GM12878 (cell line): Measurements from ENCODE around the gene BAX.

ENCODE experiments used
- CBFB ChIP-seq: IDR thresholded peaks from 2 replicates; pipeline ENCODE4 v1.6.1; 2016; ENCODE audit warnings: antibody characterized with exemption, low read depth
- CREB1 ChIP-seq: IDR thresholded peaks from 2 replicates; pipeline ENCODE4 v1.6.1; 2012; ENCODE audit warnings: low read depth, mild to moderate bottlenecking, inconsistent platforms
- CREM ChIP-seq: IDR thresholded peaks from 2 replicates; pipeline ENCODE4 v1.6.1; 2014; ENCODE audit warnings: antibody characterized with exemption, low read depth
- CTCF ChIP-seq, 3 experiments: IDR thresholded peaks in 2 of 3; conservative IDR thresholded peaks in 1 of 3; 2 replicates each; pipeline ENCODE4 v1.5.1; 2011; ENCODE audit warnings: low read depth in 3 of 3, low read length in 3 of 3, mild to moderate bottlenecking in 3 of 3, control low read depth in 2 of 3, moderate library complexity in 2 of 3, inconsistent platforms in 1 of 3, mixed read lengths in 1 of 3; ENCODE audit not compliant: control insufficient read depth in 2 of 3, insufficient read depth in 1 of 3; ENCODE audit errors: extremely low read depth in 1 of 3
- EZH2 ChIP-seq: IDR thresholded peaks from 2 replicates; pipeline ENCODE4 v1.6.1; 2012; ENCODE audit warnings: low read depth, mild to moderate bottlenecking, control low read depth, inconsistent platforms, low read length, borderline replicate concordance; ENCODE audit not compliant: control insufficient read depth
- FOS ChIP-seq: IDR thresholded peaks from 3 replicates; pipeline ENCODE4 v1.6.1; 2011; ENCODE audit warnings: borderline replicate concordance; ENCODE audit not compliant: insufficient read length; ENCODE audit errors: extremely low read depth
- GABPA ChIP-seq: IDR thresholded peaks from 2 replicates; pipeline ENCODE4 v1.6.1; 2014; ENCODE audit warnings: antibody characterized with exemption, low read depth, mild to moderate bottlenecking, inconsistent platforms
- POLR2A ChIP-seq: IDR thresholded peaks from 2 replicates; pipeline ENCODE4 v1.6.1; 2011; ENCODE audit warnings: low read depth, mild to moderate bottlenecking, low read length
- POLR2AphosphoS2 ChIP-seq: IDR thresholded peaks from 2 replicates; pipeline ENCODE4 v1.6.1; 2011; ENCODE audit warnings: low read depth, mild to moderate bottlenecking, low read length, improper control_type of control experiment, moderate library complexity
- POLR2AphosphoS5 ChIP-seq: IDR thresholded peaks from 2 replicates; pipeline ENCODE4 v1.6.1; 2011; ENCODE audit warnings: mild to moderate bottlenecking, low read length, inconsistent platforms
- YY1 ChIP-seq: IDR thresholded peaks from 2 replicates; pipeline ENCODE4 v1.6.1; 2011; ENCODE audit warnings: low read depth, mild to moderate bottlenecking, low read length

- no peak for TF ChIP-seq POLR2AphosphoS2
- no peak for TF ChIP-seq FOS
- TF ChIP-seq POLR2A: no peak
- no peak for TF ChIP-seq CTCF (IDR thresholded peaks at IDR 0.05 in 2 of 3, conservative IDR thresholded peaks at IDR 0.05 in 1 of 3; ENCODE audit: control insufficient read depth in 2 of 3, extremely low read depth in 1 of 3, insufficient read depth in 1 of 3, low read depth in 3 of 3, low read length in 3 of 3)
- TF ChIP-seq EZH2: no peak
- TF ChIP-seq CREM: no peak
- no peak for TF ChIP-seq CBFB
- no peak for TF ChIP-seq POLR2AphosphoS5
- TF ChIP-seq GABPA: no peak
- TF ChIP-seq CREB1: no peak
- no peak for TF ChIP-seq YY1
Observed at GRCh38 chr19:48968813-48969218, 14.1 kb downstream of the BAX start.
